Measurements from ENCODE around the gene CNTNAP2.

The CNTNAP2 gene

DNA sequence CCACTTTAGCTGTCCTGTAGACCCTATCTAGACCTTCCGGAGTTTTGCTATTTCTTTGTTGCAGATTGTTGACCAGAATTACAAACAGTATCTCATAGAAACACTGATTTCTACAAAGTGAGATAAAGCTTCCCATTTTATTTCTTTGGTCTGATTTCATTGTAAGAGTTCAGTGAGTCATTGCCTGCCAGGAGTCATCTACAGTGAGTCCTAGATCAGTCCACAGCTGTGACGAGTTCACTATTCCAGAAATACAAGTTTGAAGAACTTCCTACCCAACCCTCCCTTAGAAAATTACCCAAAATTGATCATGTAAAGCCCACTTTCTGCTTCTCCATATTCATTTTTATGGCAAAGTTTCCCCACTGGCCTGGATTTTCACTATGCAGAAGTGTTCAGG is 905.5 kb downstream of the CNTNAP2 start:
- no peaks in the 10 kb centered on the region for H3K36me3 ChIP-seq (ENCODE audit: insufficient read depth)
- no peaks in the 10 kb centered on the region for H3K79me2 ChIP-seq (ENCODE audit: insufficient read depth, low read depth)
- H3K27ac ChIP-seq = no peak overlapping the region
- no peaks in the 10 kb centered on the region for H4K20me1 ChIP-seq (ENCODE audit: insufficient read depth)
- no peak for TF ChIP-seq CTCF (conservative IDR thresholded peaks at IDR 0.05; ENCODE audit: low read depth, low read length)
- no peaks in the 10 kb centered on the region for H3K4me1 ChIP-seq (ENCODE audit: low read depth, poor library complexity, severe bottlenecking)
- H3K27me3 ChIP-seq (ENCODE audit: insufficient read depth, low read depth) = no peaks in the 10 kb centered on the region
- H3K4me3 ChIP-seq (IDR thresholded peaks at IDR 0.05; ENCODE audit: insufficient read depth, low read depth, low read length) = no peak overlapping the region
- H3K4me2 ChIP-seq = no peak overlapping the region
- no peak overlapping the region for H2AFZ ChIP-seq (ENCODE audit: low read depth)
- no peak overlapping the region for H3K9ac ChIP-seq

- H3K36me3 ChIP-seq (ENCODE audit: insufficient read depth) = no peaks in the 10 kb centered on the region
- H3K9ac ChIP-seq = no peak overlapping the region
- no peaks in the 10 kb centered on the region for H3K79me2 ChIP-seq (ENCODE audit: insufficient read depth, low read depth)
- H3K27ac ChIP-seq = no peak overlapping the region
- H2AFZ ChIP-seq (ENCODE audit: low read depth) = no peak overlapping the region
- H3K4me2 ChIP-seq = no peak overlapping the region
- no peaks in the 10 kb centered on the region for H3K27me3 ChIP-seq (ENCODE audit: insufficient read depth, low read depth)
- no peaks in the 10 kb centered on the region for H3K4me1 ChIP-seq (ENCODE audit: low read depth, poor library complexity, severe bottlenecking)
- no peaks in the 10 kb centered on the region for H4K20me1 ChIP-seq (ENCODE audit: insufficient read depth)
- TF ChIP-seq CTCF (conservative IDR thresholded peaks at IDR 0.05; ENCODE audit: low read depth, low read length) = no peak
- no peak overlapping the region for H3K4me3 ChIP-seq (IDR thresholded peaks at IDR 0.05; ENCODE audit: insufficient read depth, low read depth, low read length)
Measured at GRCh38 chr7:147023440-147023839, 906.8 kb downstream of the CNTNAP2 start.

GRCh38 chr7:147029953-147030352 is 913.4 kb downstream of the CNTNAP2 start:
- H3K4me3 ChIP-seq (IDR thresholded peaks at IDR 0.05; ENCODE audit: insufficient read depth, low read depth, low read length) = no peak overlapping the region
- no peak overlapping the region for H3K9ac ChIP-seq
- no peaks in the 10 kb centered on the region for H3K4me1 ChIP-seq (ENCODE audit: low read depth, poor library complexity, severe bottlenecking)
- no peak overlapping the region for H2AFZ ChIP-seq (ENCODE audit: low read depth)
- H3K27ac ChIP-seq = no peak overlapping the region
- no peak overlapping the region for H3K4me2 ChIP-seq
- no peak for TF ChIP-seq CTCF (conservative IDR thresholded peaks at IDR 0.05; ENCODE audit: low read depth, low read length)
- H4K20me1 ChIP-seq (ENCODE audit: insufficient read depth) = no peaks in the 10 kb centered on the region
- H3K36me3 ChIP-seq (ENCODE audit: insufficient read depth) = no peaks in the 10 kb centered on the region
- no peaks in the 10 kb centered on the region for H3K27me3 ChIP-seq (ENCODE audit: insufficient read depth, low read depth)
- no peaks in the 10 kb centered on the region for H3K79me2 ChIP-seq (ENCODE audit: insufficient read depth, low read depth)

GRCh38 chr7:147033641-147034040 is 917.0 kb downstream of the CNTNAP2 start:
- Histone ChIP-seq H3K4me1 (ENCODE audit: low read depth, poor library complexity, severe bottlenecking) (no peaks in the 10 kb centered on the region), H3K79me2 (ENCODE audit: insufficient read depth, low read depth) (no peaks in the 10 kb centered on the region), H3K4me3 (IDR thresholded peaks at IDR 0.05; ENCODE audit: insufficient read depth, low read depth, low read length) (no peak overlapping the region), H3K27ac (no peak overlapping the region), H2AFZ (ENCODE audit: low read depth) (no peak overlapping the region), H4K20me1 (ENCODE audit: insufficient read depth) (no peaks in the 10 kb centered on the region), H3K36me3 (ENCODE audit: insufficient read depth) (no peaks in the 10 kb centered on the region), H3K27me3 (ENCODE audit: insufficient read depth, low read depth) (no peaks in the 10 kb centered on the region), H3K4me2 (no peak overlapping the region), H3K9ac (no peak overlapping the region)
- TF ChIP-seq CTCF (conservative IDR thresholded peaks at IDR 0.05; ENCODE audit: low read depth, low read length) = no peak

- Histone ChIP-seq H3K27ac (no peak overlapping the region), H3K4me3 (IDR thresholded peaks at IDR 0.05; ENCODE audit: insufficient read depth, low read depth, low read length) (no peak overlapping the region), H3K27me3 (ENCODE audit: insufficient read depth, low read depth) (no peaks in the 10 kb centered on the region), H4K20me1 (ENCODE audit: insufficient read depth) (no peaks in the 10 kb centered on the region), H3K9ac (no peak overlapping the region), H2AFZ (ENCODE audit: low read depth) (no peak overlapping the region), H3K36me3 (ENCODE audit: insufficient read depth) (no peaks in the 10 kb centered on the region), H3K4me1 (ENCODE audit: low read depth, poor library complexity, severe bottlenecking) (no peaks in the 10 kb centered on the region), H3K4me2 (no peak overlapping the region), H3K79me2 (ENCODE audit: insufficient read depth, low read depth) (no peaks in the 10 kb centered on the region)
- no peak for TF ChIP-seq CTCF (conservative IDR thresholded peaks at IDR 0.05; ENCODE audit: low read depth, low read length)
Measured at GRCh38 chr7:147041438-147041837, 924.8 kb downstream of the CNTNAP2 start.

All from KMS-11 (cell line).